ENCODE measurements around the gene OCA2.
"Not testable (repeated sequence)": the region's sequence is repeated elsewhere in the genome, so short reads cannot be mapped to it uniquely, and the experiment has no call there.

The OCA2 gene

DNA sequence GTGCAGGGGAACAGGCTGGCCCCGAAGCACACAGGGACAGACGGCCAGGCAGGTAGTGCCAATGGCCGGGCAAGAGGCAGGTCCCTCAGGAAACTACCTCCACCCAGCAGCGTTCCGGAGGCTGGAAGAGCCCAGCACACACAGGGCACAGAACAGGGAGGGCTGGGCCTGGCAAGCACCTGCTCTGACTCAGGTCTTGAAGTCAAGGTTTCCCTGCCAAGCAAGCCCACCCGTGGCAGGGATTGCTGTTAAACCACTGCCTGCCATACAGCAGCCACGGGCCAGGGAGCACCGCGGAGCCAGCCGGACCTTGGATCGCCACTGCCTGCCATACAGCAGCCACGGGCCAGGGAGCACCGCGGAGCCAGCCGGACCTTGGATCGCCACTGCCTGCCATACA, 22.5 kb upstream of the OCA2 start:
- not testable (repeated sequence) for H3K4me1 ChIP-seq (ENCODE audit: control insufficient read depth, insufficient read depth, low read length, poor library complexity, severe bottlenecking); H3K4me3 ChIP-seq (ENCODE audit: insufficient read depth, low read depth, low read length, poor library complexity, severe bottlenecking); H3K9me3 ChIP-seq (ENCODE audit: control insufficient read depth, low read length); DNase-seq; H3K27ac ChIP-seq (ENCODE audit: insufficient read depth, low read length, poor library complexity, severe bottlenecking); H3K27me3 ChIP-seq (replicated peaks; ENCODE audit: control insufficient read depth, insufficient read depth, low read length, poor library complexity, severe bottlenecking)
- peaks cover 32% of the 10 kb centered on the region for H3K36me3 ChIP-seq (ENCODE audit: control insufficient read depth, insufficient read depth, low read length)

DNA sequence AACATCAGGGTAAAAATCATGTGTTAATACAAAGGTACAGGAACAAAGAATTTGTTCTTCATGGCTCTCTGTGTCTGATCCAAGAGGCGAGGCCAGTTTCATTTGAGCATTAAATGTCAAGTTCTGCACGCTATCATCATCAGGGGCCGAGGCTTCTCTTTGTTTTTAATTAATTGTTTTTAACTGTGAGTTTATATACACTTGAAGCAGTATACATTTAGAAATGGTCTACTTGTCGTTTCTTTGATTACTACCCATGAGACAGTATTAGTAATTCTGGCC, 21.2 kb upstream of the OCA2 start:
- peaks cover 36% of the 10 kb centered on the region for H3K36me3 ChIP-seq (ENCODE audit: control insufficient read depth, insufficient read depth, low read length)
- no peak for DNase-seq
- H3K9me3 ChIP-seq (ENCODE audit: control insufficient read depth, low read length): no peaks in the 10 kb centered on the region
- H3K27me3 ChIP-seq (replicated peaks; ENCODE audit: control insufficient read depth, insufficient read depth, low read length, poor library complexity, severe bottlenecking): no peaks in the 10 kb centered on the region
- H3K4me1 ChIP-seq (ENCODE audit: control insufficient read depth, insufficient read depth, low read length, poor library complexity, severe bottlenecking): no peaks in the 10 kb centered on the region
- no peak overlapping the region for H3K27ac ChIP-seq (ENCODE audit: insufficient read depth, low read length, poor library complexity, severe bottlenecking)
- H3K4me3 ChIP-seq (ENCODE audit: insufficient read depth, low read depth, low read length, poor library complexity, severe bottlenecking): no peak overlapping the region

DNA sequence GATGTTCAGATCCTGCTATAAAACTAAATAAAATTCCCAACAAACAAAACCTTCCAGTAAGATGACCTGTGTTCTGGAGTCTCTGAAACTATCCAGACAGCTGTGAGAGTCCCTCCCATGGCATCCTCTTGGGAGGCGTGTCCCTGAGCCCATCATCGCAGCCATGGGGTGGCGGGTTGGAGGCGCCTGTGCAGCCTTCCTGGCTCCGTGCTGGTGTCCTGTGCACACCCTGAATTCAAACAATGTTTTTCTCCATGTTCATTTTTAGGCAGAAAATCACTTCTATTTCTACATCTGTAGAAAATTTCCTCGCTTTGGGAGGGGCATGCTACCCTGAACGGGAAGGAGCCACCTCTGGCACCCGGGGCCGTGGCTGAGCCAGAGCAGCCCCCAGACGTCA, 19.4 kb upstream of the OCA2 start:
- H3K4me3 ChIP-seq (ENCODE audit: insufficient read depth, low read depth, low read length, poor library complexity, severe bottlenecking): no peak overlapping the region
- H3K36me3 ChIP-seq (ENCODE audit: control insufficient read depth, insufficient read depth, low read length): peaks cover 39% of the 10 kb centered on the region
- H3K4me1 ChIP-seq (ENCODE audit: control insufficient read depth, insufficient read depth, low read length, poor library complexity, severe bottlenecking): no peaks in the 10 kb centered on the region

DNA sequence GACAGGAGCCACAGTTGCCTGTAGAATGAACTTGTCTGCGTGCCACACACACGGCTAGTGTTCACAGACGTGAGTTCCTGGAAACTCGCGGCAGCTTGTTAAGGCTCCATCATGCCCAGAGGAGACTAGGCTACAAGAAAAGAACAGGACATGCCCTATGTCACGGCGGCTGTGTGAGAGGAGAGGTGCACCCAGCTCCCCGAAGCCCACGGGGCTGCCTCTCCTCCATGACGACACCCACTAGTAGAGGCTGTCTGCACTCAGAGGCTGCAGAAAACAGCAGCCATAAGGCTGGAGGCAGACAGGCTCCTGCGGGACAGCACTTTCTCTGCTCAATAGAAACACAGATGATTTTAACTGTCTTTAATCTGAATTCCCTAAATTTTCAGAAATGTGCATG, 19.0 kb upstream of the OCA2 start:
- no peak for DNase-seq
- H3K9me3 ChIP-seq (ENCODE audit: control insufficient read depth, low read length): no peaks in the 10 kb centered on the region
- H3K4me1 ChIP-seq (ENCODE audit: control insufficient read depth, insufficient read depth, low read length, poor library complexity, severe bottlenecking): no peaks in the 10 kb centered on the region
- peaks cover 40% of the 10 kb centered on the region for H3K36me3 ChIP-seq (ENCODE audit: control insufficient read depth, insufficient read depth, low read length)
- H3K4me3 ChIP-seq (ENCODE audit: insufficient read depth, low read depth, low read length, poor library complexity, severe bottlenecking): no peak overlapping the region
- no peak overlapping the region for H3K27ac ChIP-seq (ENCODE audit: insufficient read depth, low read length, poor library complexity, severe bottlenecking)
- no peaks in the 10 kb centered on the region for H3K27me3 ChIP-seq (replicated peaks; ENCODE audit: control insufficient read depth, insufficient read depth, low read length, poor library complexity, severe bottlenecking)

More for the DNA sequence above, 19.4 kb upstream of the OCA2 start:
- no peak overlapping the region for H3K27ac ChIP-seq (ENCODE audit: insufficient read depth, low read length, poor library complexity, severe bottlenecking)
- H3K27me3 ChIP-seq (replicated peaks; ENCODE audit: control insufficient read depth, insufficient read depth, low read length, poor library complexity, severe bottlenecking): no peaks in the 10 kb centered on the region
- no peak for DNase-seq
- H3K9me3 ChIP-seq (ENCODE audit: control insufficient read depth, low read length): no peaks in the 10 kb centered on the region

DNA sequence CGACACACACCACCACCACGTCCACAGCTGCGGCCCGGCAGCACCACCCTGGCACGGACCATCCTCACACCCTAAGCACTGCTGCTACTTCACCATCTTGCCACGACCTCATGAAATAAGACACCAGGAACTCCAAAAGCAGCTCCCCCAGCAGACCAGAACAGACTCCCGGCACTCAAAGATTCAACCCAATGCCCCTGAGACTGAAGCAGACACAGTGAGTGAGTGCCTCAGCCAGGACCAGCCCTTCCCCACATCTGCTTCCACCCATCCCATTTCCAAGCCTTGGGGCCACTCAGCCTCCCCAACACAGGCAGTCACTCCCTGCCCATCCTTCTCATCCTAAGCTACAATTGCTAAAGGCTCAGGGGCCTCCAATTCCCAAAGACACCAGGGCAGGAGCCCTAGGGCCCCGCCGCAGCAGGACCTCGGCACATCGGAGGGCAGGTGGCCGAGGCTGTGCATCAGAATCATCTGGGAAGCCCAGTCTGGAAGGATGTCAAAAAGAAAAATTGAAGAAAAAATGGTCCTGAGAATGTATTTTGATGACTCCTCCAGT, 18.4 kb upstream of the OCA2 start:
- no peak overlapping the region for H3K27ac ChIP-seq (ENCODE audit: insufficient read depth, low read length, poor library complexity, severe bottlenecking)
- peaks cover 45% of the 10 kb centered on the region for H3K36me3 ChIP-seq (ENCODE audit: control insufficient read depth, insufficient read depth, low read length)
- no peaks in the 10 kb centered on the region for H3K9me3 ChIP-seq (ENCODE audit: control insufficient read depth, low read length)
- DNase-seq: no peak
- H3K4me1 ChIP-seq (ENCODE audit: control insufficient read depth, insufficient read depth, low read length, poor library complexity, severe bottlenecking): no peaks in the 10 kb centered on the region
- no peaks in the 10 kb centered on the region for H3K27me3 ChIP-seq (replicated peaks; ENCODE audit: control insufficient read depth, insufficient read depth, low read length, poor library complexity, severe bottlenecking)
- no peak overlapping the region for H3K4me3 ChIP-seq (ENCODE audit: insufficient read depth, low read depth, low read length, poor library complexity, severe bottlenecking)

DNA sequence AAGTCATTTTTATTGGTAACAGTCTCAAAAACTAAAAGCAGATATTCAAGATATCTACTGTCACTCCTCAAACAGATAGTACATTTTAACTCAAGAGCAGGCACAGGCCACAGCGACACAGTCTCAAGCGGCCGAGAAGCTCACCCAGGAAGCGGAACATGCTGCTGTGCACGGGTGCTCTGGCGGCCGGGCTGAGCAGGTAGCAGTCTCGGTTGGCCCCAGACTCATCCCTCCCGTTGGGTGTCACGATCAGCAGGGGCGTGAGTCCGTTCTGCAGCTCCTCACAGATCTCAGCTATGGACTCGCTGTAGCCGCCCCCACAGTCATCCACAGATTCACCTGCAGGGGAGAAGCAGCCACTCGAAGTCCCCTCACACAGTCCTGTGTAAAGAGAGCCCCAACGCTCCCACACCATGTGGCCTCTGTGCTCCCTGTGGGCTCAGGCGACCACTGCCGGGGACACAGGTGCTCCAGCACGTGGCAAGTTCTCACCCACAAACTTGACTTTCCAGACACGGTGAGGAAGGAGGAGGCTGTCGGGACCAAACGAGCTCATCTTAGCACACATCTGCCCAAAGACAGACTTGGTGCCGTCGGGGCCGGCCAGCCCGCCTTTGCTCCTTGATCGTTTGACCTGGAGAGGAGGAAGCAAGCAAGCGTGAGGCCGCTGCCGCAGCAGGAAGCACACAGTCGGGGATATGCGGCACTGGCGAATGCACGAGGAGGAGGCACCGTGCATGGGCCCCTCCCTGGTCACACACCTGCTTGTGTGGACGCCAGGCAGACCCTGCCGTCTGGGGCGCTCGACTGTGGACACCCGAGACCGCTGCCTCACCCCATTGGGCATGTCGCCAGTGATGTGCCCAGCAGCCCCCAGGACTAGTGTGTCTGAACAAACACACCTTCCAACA, 17.7 kb upstream of the OCA2 start:
- H3K36me3 ChIP-seq (ENCODE audit: control insufficient read depth, insufficient read depth, low read length): peaks cover 50% of the 10 kb centered on the region
- H3K9me3 ChIP-seq (ENCODE audit: control insufficient read depth, low read length): no peaks in the 10 kb centered on the region
- no peak overlapping the region for H3K4me3 ChIP-seq (ENCODE audit: insufficient read depth, low read depth, low read length, poor library complexity, severe bottlenecking)
- no peak for DNase-seq
- no peaks in the 10 kb centered on the region for H3K27me3 ChIP-seq (replicated peaks; ENCODE audit: control insufficient read depth, insufficient read depth, low read length, poor library complexity, severe bottlenecking)
- no peaks in the 10 kb centered on the region for H3K4me1 ChIP-seq (ENCODE audit: control insufficient read depth, insufficient read depth, low read length, poor library complexity, severe bottlenecking)
- no peak overlapping the region for H3K27ac ChIP-seq (ENCODE audit: insufficient read depth, low read length, poor library complexity, severe bottlenecking)

DNA sequence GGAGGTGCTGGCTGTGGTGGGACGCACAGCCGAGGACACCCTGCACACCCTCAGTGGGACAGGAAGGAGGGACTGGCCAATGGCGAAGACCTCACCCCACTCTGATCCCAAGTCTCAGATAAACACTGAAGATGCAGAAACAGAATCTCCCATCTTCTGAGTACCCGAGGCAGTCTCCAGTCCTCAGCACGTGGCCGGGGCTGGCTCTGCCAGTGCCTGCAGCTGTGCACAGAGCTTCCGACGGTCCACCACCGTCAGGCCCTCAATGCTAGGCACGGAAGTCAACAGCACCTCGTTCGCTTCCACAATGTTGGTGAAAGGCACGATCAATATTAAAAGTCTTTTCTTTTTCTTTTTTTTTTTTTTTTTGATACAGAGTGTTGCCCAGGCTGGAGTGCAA, 16.8 kb upstream of the OCA2 start:
- DNase-seq: no peak
- no peaks in the 10 kb centered on the region for H3K27me3 ChIP-seq (replicated peaks; ENCODE audit: control insufficient read depth, insufficient read depth, low read length, poor library complexity, severe bottlenecking)
- H3K36me3 ChIP-seq (ENCODE audit: control insufficient read depth, insufficient read depth, low read length): peaks cover 44% of the 10 kb centered on the region
- H3K9me3 ChIP-seq (ENCODE audit: control insufficient read depth, low read length): no peaks in the 10 kb centered on the region
- H3K27ac ChIP-seq (ENCODE audit: insufficient read depth, low read length, poor library complexity, severe bottlenecking): no peak overlapping the region
- no peak overlapping the region for H3K4me3 ChIP-seq (ENCODE audit: insufficient read depth, low read depth, low read length, poor library complexity, severe bottlenecking)
- no peaks in the 10 kb centered on the region for H3K4me1 ChIP-seq (ENCODE audit: control insufficient read depth, insufficient read depth, low read length, poor library complexity, severe bottlenecking)

DNA sequence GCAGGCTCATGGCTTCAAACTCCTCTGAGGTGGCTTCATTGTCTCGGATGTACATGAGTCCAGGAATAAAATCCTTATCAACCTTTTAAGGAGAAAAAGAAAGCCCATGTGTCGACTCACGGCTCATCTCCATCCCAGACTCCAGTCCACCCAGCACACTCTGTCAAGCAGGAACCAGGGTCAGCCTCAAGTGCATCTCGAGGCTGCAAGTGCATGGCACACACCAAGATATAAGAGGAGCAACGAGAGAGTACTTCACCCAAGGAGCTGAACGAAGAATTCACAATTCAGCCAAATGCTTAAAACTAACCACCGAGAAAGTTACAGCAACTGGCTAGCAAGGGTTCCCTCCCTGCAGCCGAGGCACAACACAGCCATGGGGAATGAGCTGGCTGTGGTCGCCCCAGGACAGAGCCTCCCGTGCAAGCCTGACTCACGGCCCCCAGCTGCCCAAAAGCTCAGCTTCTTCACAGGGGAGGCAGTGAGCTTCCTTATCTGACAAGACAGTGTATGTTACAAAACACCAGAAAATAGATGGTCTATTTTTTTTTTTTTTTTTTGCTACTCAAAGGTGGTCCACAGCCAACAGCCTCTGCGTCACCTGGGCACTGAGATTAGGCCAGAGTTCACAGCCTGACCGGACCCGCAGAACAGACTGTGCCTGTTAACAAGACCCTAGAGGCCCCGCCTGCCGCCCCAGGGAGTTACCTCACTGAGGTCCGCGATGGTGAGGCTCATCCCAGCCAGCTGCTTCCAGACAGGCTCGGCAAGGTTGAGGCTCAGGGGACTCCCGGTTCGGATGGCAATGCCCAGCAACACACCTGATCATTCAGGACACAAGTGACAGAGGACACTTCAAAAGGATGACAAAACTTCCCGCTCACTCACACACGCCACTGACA, 15.9 kb upstream of the OCA2 start:
- DNase-seq: no peak
- H3K9me3 ChIP-seq (ENCODE audit: control insufficient read depth, low read length): no peaks in the 10 kb centered on the region
- H3K4me1 ChIP-seq (ENCODE audit: control insufficient read depth, insufficient read depth, low read length, poor library complexity, severe bottlenecking): no peaks in the 10 kb centered on the region
- H3K27ac ChIP-seq (ENCODE audit: insufficient read depth, low read length, poor library complexity, severe bottlenecking): no peak overlapping the region
- H3K4me3 ChIP-seq (ENCODE audit: insufficient read depth, low read depth, low read length, poor library complexity, severe bottlenecking): no peak overlapping the region
- H3K27me3 ChIP-seq (replicated peaks; ENCODE audit: control insufficient read depth, insufficient read depth, low read length, poor library complexity, severe bottlenecking): no peaks in the 10 kb centered on the region
- peaks cover 35% of the 10 kb centered on the region for H3K36me3 ChIP-seq (ENCODE audit: control insufficient read depth, insufficient read depth, low read length)

DNA sequence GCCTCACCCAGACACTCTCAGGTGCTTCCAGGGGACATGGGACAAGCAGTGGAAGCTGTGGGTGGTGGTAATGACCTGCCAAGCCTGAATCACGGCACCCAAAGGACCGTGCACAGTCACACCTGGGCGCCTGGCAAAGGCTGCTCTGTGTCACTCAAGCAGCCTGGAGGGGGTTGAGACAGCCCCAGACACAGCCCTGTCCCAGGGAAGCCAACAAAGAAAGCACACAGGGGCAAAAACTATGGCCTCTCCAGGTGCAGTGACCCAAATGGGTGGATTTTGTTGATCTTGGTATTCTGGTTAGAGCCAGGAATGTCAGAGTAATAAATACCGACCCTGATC, 15.0 kb upstream of the OCA2 start:
- Histone ChIP-seq H3K27me3 (replicated peaks; ENCODE audit: control insufficient read depth, insufficient read depth, low read length, poor library complexity, severe bottlenecking) (no peaks in the 10 kb centered on the region), H3K4me3 (ENCODE audit: insufficient read depth, low read depth, low read length, poor library complexity, severe bottlenecking) (no peak overlapping the region), H3K27ac (ENCODE audit: insufficient read depth, low read length, poor library complexity, severe bottlenecking) (no peak overlapping the region), H3K36me3 (ENCODE audit: control insufficient read depth, insufficient read depth, low read length) (peaks cover 32% of the 10 kb centered on the region), H3K9me3 (ENCODE audit: control insufficient read depth, low read length) (no peaks in the 10 kb centered on the region), H3K4me1 (ENCODE audit: control insufficient read depth, insufficient read depth, low read length, poor library complexity, severe bottlenecking) (no peaks in the 10 kb centered on the region)
- no peak for DNase-seq
